ENCODE measurements around the gene MRM1.
"Not testable (repeated sequence)": the region's sequence is repeated elsewhere in the genome, so short reads cannot be mapped to it uniquely, and the experiment has no call there.

MRM1 gene

GRCh38 chr17:36602030-36602748 lies 806 bp downstream of the MRM1 start:
- no peak for DNase-seq (ENCODE audit: low spot score)

- peak; percentile 83 for DNase-seq (ENCODE audit: low spot score)
Measured at GRCh38 chr17:36602924-36603384, 1.6 kb downstream of the MRM1 start.

- not testable (repeated sequence) for DNase-seq (ENCODE audit: low spot score)
Measured at GRCh38 chr17:36605028-36605427, 3.6 kb downstream of the MRM1 start.

- DNase-seq (ENCODE audit: low spot score) = no peak
Measured at GRCh38 chr17:36608280-36608679, 6.9 kb downstream of the MRM1 start.

- no peak for DNase-seq (ENCODE audit: low spot score)
Measured at GRCh38 chr17:36608794-36609497, 7.6 kb downstream of the MRM1 start.

GRCh38 chr17:36609498-36609862 lies 8.1 kb downstream of the MRM1 start:
- no peak for DNase-seq (ENCODE audit: low spot score)

- DNase-seq (ENCODE audit: low spot score) = no peak
Measured at GRCh38 chr17:36610474-36610873, 9.1 kb downstream of the MRM1 start.

GRCh38 chr17:36611345-36612072 lies 10.1 kb downstream of the MRM1 start:
- no peak for DNase-seq (ENCODE audit: low spot score)

- no peak for DNase-seq (ENCODE audit: low spot score)
Measured at GRCh38 chr17:36612323-36612722, 10.9 kb downstream of the MRM1 start.

- DNase-seq (ENCODE audit: low spot score) = no peak
Measured at GRCh38 chr17:36613155-36613554, 11.8 kb downstream of the MRM1 start.

GRCh38 chr17:36614081-36614480 lies 12.7 kb downstream of the MRM1 start:
- no peak for DNase-seq (ENCODE audit: low spot score)

GRCh38 chr17:36614933-36615332 lies 13.6 kb downstream of the MRM1 start:
- DNase-seq (ENCODE audit: low spot score) = no peak

- DNase-seq (ENCODE audit: low spot score) = no peak
Measured at GRCh38 chr17:36616061-36617029, 15.0 kb downstream of the MRM1 start.

GRCh38 chr17:36617773-36618172 lies 16.4 kb downstream of the MRM1 start:
- no peak for DNase-seq (ENCODE audit: low spot score)

GRCh38 chr17:36623281-36623680 lies 21.9 kb downstream of the MRM1 start:
- no peak for DNase-seq (ENCODE audit: low spot score)

- no peak for DNase-seq (ENCODE audit: low spot score)
Measured at GRCh38 chr17:36625188-36625587, 23.8 kb downstream of the MRM1 start.

- no peak for DNase-seq (ENCODE audit: low spot score)
Measured at GRCh38 chr17:36627101-36627500, 25.7 kb downstream of the MRM1 start.

GRCh38 chr17:36628576-36628975 lies 27.2 kb downstream of the MRM1 start:
- no peak for DNase-seq (ENCODE audit: low spot score)

GRCh38 chr17:36629252-36629847 lies 28.0 kb downstream of the MRM1 start:
- peak; percentile 93 for DNase-seq (ENCODE audit: low spot score)

GRCh38 chr17:36629970-36630502 lies 28.7 kb downstream of the MRM1 start:
- no peak for DNase-seq (ENCODE audit: low spot score)

GRCh38 chr17:36631022-36631421 lies 29.6 kb downstream of the MRM1 start:
- DNase-seq (ENCODE audit: low spot score) = no peak

Measured in D341Med (cell line).